Duodenal mucosa (tissue), 2 donors: ENCODE results near the gene ADAM23.

Source experiments
- H3K27ac ChIP-seq: one replicate; pipeline ENCODE4 v1.7.0; 2013; ENCODE audit warnings: low read depth, low read length
- H3K27me3 ChIP-seq, 2 donors: one replicate each; pipeline ENCODE4 v1.7.0; 2013; ENCODE audit warnings: low read length in 2 of 2, control low read depth in 1 of 2; ENCODE audit not compliant: insufficient read depth in 2 of 2, control insufficient read depth in 1 of 2
- H3K36me3 ChIP-seq, 2 donors: one replicate each; pipeline ENCODE4 v1.7.0; 2013; ENCODE audit warnings: low read length in 2 of 2, control low read depth in 1 of 2; ENCODE audit not compliant: insufficient read depth in 2 of 2, control insufficient read depth in 1 of 2
- H3K4me1 ChIP-seq, 2 donors: one replicate each; pipeline ENCODE4 v1.7.0; 2013; ENCODE audit warnings: low read length in 2 of 2, control low read depth in 1 of 2; ENCODE audit not compliant: insufficient read depth in 2 of 2, control insufficient read depth in 1 of 2
- H3K4me3 ChIP-seq, 2 donors: one replicate each; pipeline ENCODE4 v1.7.0; 2013; ENCODE audit warnings: low read length in 2 of 2, low read depth in 1 of 2
- H3K9ac ChIP-seq, 2 donors: one replicate each; pipeline ENCODE4 v1.7.0; 2013; ENCODE audit warnings: low read length in 2 of 2, low read depth in 1 of 2
- H3K9me3 ChIP-seq, 2 donors: one replicate each; pipeline ENCODE4 v1.7.0; 2013; ENCODE audit warnings: low read length in 2 of 2, control low read depth in 1 of 2; ENCODE audit not compliant: control insufficient read depth in 1 of 2

Gene ADAM23

GRCh38 chr2:206585335-206585734 lies 142.0 kb downstream of the ADAM23 start:
- H3K9me3 ChIP-seq = no peaks in the 10 kb centered on the region
- no peak overlapping the region for H3K9ac ChIP-seq
- H3K36me3 ChIP-seq = no peaks in the 10 kb centered on the region
- no peak overlapping the region for H3K27ac ChIP-seq
- no peaks in the 10 kb centered on the region for H3K27me3 ChIP-seq
- H3K4me3 ChIP-seq = no peak overlapping the region
- no peaks in the 10 kb centered on the region for H3K4me1 ChIP-seq

GRCh38 chr2:206586609-206587008 lies 143.3 kb downstream of the ADAM23 start:
- Histone ChIP-seq H3K4me1 (no peaks in the 10 kb centered on the region), H3K36me3 (no peaks in the 10 kb centered on the region), H3K9me3 (no peaks in the 10 kb centered on the region), H3K27me3 (no peaks in the 10 kb centered on the region), H3K9ac (no peak overlapping the region), H3K27ac (no peak overlapping the region), H3K4me3 (no peak overlapping the region)

GRCh38 chr2:206597717-206598218 lies 154.4 kb downstream of the ADAM23 start:
- no peaks in the 10 kb centered on the region for H3K4me1 ChIP-seq
- no peak overlapping the region for H3K27ac ChIP-seq
- H3K9ac ChIP-seq = no peak overlapping the region
- H3K4me3 ChIP-seq = no peak overlapping the region
- no peaks in the 10 kb centered on the region for H3K9me3 ChIP-seq
- no peaks in the 10 kb centered on the region for H3K27me3 ChIP-seq
- H3K36me3 ChIP-seq = no peaks in the 10 kb centered on the region

GRCh38 chr2:206603243-206603642 lies 159.9 kb downstream of the ADAM23 start:
- no peak overlapping the region for H3K9ac ChIP-seq
- no peaks in the 10 kb centered on the region for H3K36me3 ChIP-seq
- H3K27ac ChIP-seq = no peak overlapping the region
- H3K9me3 ChIP-seq = no peaks in the 10 kb centered on the region
- H3K27me3 ChIP-seq = no peaks in the 10 kb centered on the region
- H3K4me3 ChIP-seq = no peak overlapping the region
- H3K4me1 ChIP-seq = no peaks in the 10 kb centered on the region

GRCh38 chr2:206610451-206610850 lies 167.1 kb downstream of the ADAM23 start:
- no peaks in the 10 kb centered on the region for H3K36me3 ChIP-seq
- H3K4me3 ChIP-seq = no peak overlapping the region
- H3K4me1 ChIP-seq = no peaks in the 10 kb centered on the region
- H3K9me3 ChIP-seq = no peaks in the 10 kb centered on the region
- no peak overlapping the region for H3K27ac ChIP-seq
- H3K27me3 ChIP-seq = no peaks in the 10 kb centered on the region
- no peak overlapping the region for H3K9ac ChIP-seq

GRCh38 chr2:206611191-206611590 lies 167.9 kb downstream of the ADAM23 start:
- no peak overlapping the region for H3K9ac ChIP-seq
- no peaks in the 10 kb centered on the region for H3K36me3 ChIP-seq
- no peaks in the 10 kb centered on the region for H3K27me3 ChIP-seq
- no peak overlapping the region for H3K27ac ChIP-seq
- H3K9me3 ChIP-seq = no peaks in the 10 kb centered on the region
- no peaks in the 10 kb centered on the region for H3K4me1 ChIP-seq
- no peak overlapping the region for H3K4me3 ChIP-seq

- Histone ChIP-seq H3K4me1 (no peaks in the 10 kb centered on the region), H3K36me3 (no peaks in the 10 kb centered on the region), H3K4me3 (no peak overlapping the region), H3K27me3 (no peaks in the 10 kb centered on the region), H3K27ac (no peak overlapping the region), H3K9ac (no peak overlapping the region), H3K9me3 (no peaks in the 10 kb centered on the region)
Observed at GRCh38 chr2:206611736-206612135, 168.4 kb downstream of the ADAM23 start.

- Histone ChIP-seq H3K4me1 (no peaks in the 10 kb centered on the region), H3K4me3 (no peak overlapping the region), H3K27me3 (no peaks in the 10 kb centered on the region), H3K27ac (no peak overlapping the region), H3K9ac (no peak overlapping the region), H3K36me3 (no peaks in the 10 kb centered on the region), H3K9me3 (no peaks in the 10 kb centered on the region)
Observed at GRCh38 chr2:206614811-206615210, 171.5 kb downstream of the ADAM23 start.

GRCh38 chr2:206615417-206616089 lies 172.2 kb downstream of the ADAM23 start:
- Histone ChIP-seq H3K27me3 (no peaks in the 10 kb centered on the region), H3K4me1 (no peaks in the 10 kb centered on the region), H3K9me3 (no peaks in the 10 kb centered on the region), H3K27ac (no peak overlapping the region), H3K4me3 (no peak overlapping the region), H3K9ac (no peak overlapping the region), H3K36me3 (no peaks in the 10 kb centered on the region)

GRCh38 chr2:206616151-206616550 lies 172.8 kb downstream of the ADAM23 start:
- Histone ChIP-seq H3K4me3 (no peak overlapping the region), H3K27me3 (no peaks in the 10 kb centered on the region), H3K9me3 (no peaks in the 10 kb centered on the region), H3K36me3 (no peaks in the 10 kb centered on the region), H3K4me1 (no peaks in the 10 kb centered on the region), H3K9ac (no peak overlapping the region), H3K27ac (no peak overlapping the region)
